ENCODE results near the gene RPTOR.
"Not testable (repeated sequence)": the region's sequence is repeated elsewhere in the genome, so short reads cannot be mapped to it uniquely, and the experiment has no call there.

DNA sequence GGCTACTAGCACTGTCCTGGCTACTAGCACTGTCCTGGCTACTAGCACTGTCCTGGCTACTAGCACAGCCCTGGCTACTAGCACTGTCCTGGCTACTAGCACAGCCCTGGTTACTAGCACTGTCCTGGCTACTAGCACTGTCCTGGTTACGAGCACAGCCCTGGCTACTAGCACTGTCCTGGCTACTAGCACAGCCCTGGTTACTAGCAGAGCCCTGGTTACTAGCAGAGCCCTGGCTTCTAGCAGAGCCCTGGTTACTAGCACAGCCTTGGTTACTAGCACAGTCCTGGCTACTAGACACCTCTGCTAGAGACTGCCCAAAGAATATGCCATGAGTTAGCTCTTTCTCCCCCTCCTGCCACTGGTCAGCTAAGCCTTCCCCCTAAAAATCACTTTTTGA is 200.1 kb downstream of the RPTOR start:
- not testable (repeated sequence) for TF ChIP-seq CTCF (conservative IDR thresholded peaks at IDR 0.05 in 1 of 2, IDR thresholded peaks at IDR 0.05 in 1 of 2; ENCODE audit: low read depth in 1 of 2, low read length in 2 of 2); EZH2 (IDR thresholded peaks at IDR 0.05; ENCODE audit: low read length, missing control alignments)
